Measurements from ENCODE around the gene RBM3. TPM values are rescaled to one million over a fixed set of nuclear protein-coding genes. Genes with fewer than 3 reads are reported as not detected.
"Not testable (repeated sequence)": the region's sequence is repeated elsewhere in the genome, so short reads cannot be mapped to it uniquely, and the experiment has no call there.

The RBM3 gene
- total RNA-seq, 4 donors from 2014 or later: 122 to 250 (median 177) TPM

DNA sequence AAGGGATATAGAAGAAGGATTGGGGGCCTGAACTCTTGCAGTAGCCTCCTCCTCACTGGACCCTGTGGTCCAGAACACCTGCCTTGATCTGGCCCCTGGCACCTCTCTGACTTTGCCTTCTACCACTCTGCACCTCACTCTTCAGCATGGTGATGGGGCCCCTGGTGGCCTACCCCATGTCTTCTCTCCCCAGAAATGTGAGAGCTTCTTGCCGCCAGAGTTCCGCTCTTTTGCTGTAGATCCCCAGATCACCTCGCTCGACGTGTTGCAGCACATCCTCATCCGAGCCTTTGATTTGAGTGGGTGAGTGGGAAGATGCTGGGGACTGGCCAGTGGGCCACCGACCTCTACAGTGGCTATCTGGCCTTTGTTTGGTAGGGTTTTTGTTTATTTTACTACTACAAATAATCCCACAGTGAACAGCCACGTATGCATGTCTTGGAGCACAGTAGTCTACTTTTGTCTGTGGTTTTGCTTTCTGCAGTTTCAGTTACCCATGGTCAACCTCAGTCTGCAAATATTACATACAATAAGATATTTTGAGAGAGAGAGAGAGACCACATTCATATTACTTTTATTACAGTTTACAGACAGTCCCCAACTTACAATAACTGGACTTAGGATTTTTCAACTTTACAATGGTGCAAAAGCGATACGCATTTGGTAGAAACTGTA lies 33.0 kb upstream of the RBM3 start:
- TF ChIP-seq, protein P1, sequence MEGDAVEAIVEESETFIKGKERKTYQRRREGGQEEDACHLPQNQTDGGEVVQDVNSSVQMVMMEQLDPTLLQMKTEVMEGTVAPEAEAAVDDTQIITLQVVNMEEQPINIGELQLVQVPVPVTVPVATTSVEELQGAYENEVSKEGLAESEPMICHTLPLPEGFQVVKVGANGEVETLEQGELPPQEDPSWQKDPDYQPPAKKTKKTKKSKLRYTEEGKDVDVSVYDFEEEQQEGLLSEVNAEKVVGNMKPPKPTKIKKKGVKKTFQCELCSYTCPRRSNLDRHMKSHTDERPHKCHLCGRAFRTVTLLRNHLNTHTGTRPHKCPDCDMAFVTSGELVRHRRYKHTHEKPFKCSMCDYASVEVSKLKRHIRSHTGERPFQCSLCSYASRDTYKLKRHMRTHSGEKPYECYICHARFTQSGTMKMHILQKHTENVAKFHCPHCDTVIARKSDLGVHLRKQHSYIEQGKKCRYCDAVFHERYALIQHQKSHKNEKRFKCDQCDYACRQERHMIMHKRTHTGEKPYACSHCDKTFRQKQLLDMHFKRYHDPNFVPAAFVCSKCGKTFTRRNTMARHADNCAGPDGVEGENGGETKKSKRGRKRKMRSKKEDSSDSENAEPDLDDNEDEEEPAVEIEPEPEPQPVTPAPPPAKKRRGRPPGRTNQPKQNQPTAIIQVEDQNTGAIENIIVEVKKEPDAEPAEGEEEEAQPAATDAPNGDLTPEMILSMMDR (IDR thresholded peaks at IDR 0.05): no peak
- no peak for TF ChIP-seq POLR2A (IDR thresholded peaks at IDR 0.05)
- no peak for DNase-seq
- intact Hi-C loops (cut with DNase I): no loop called here
- WGBS, 2 donors: 83 to 91% methylated on average over 10 of the region's 10 CpGs
- H3K4me1 ChIP-seq: peaks cover 6% of the 10 kb centered on the region in 2 donors
- no peaks in the 10 kb centered on the region for H3K36me3 ChIP-seq
- H3K27ac ChIP-seq: no peak overlapping the region
- H3K27me3 ChIP-seq: no peaks in the 10 kb centered on the region
- no peaks in the 10 kb centered on the region for H3K9me3 ChIP-seq
- no peak overlapping the region for H3K4me3 ChIP-seq (replicated peaks in 1 of 3)

DNA sequence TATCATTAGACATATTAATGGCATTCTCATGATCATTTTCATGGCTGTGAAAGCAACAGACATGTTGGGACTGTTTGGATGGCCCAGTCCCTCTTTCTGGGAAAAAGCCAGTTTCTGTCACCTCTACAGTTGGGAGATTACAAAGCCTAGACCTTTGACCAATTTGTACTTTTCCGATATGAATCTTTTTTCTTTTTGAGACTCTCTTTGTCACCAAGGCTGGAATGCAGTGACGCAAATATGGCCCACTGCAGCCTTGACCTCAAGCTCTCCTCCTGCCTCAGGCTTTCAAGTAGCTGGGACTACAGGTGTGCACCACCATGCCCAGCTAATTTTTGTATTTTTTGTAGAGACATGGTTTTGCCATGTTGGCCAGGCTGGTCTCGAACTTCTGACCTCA lies 25.4 kb upstream of the RBM3 start:
- DNase-seq: no peak
- 97 to 100% methylated on average over 3 of the region's 3 CpGs for WGBS, 2 donors
- H3K36me3 ChIP-seq: no peaks in the 10 kb centered on the region

DNA sequence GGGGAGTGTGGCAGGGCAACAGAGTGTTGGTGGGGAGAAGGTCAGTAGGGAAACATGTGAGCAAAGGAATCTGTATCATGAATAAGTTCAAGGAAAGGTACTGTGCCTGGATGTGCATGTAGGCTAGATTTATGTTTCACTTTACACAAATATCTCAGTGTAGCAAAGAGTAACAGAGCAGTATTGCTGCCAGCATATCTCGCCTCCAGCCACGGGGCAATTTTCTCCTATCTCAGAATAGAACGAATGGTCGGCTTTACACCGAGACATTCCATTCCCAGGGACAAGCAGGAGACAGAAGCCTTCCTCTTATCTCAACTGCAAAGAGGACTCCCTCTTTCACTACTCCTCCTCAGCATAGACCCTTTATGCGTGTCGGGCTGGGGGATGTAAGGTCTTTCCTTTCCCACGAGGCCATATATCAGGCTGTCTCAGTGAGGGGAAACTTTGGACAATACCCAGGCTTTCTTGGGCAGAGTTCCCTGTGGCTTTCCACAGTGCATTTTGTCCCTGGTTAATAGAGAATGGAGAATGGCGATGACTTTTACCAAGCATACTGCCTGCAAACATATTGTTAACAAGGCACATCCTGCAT lies 18.5 kb upstream of the RBM3 start:
- H3K4me3 ChIP-seq (replicated peaks in 1 of 3); H3K9me3 ChIP-seq; H3K4me1 ChIP-seq; H3K27me3 ChIP-seq; intact Hi-C loops (cut with DNase I); H3K27ac ChIP-seq; DNase-seq: not testable (repeated sequence)
- 82 to 87% methylated on average over 9 of the region's 9 CpGs for WGBS, 2 donors
- H3K36me3 ChIP-seq: peaks cover 0 to 12% of the 10 kb centered on the region in 2 donors

More for the DNA sequence above, 25.4 kb upstream of the RBM3 start:
- Histone ChIP-seq H3K27ac (no peak overlapping the region), H3K27me3 (no peaks in the 10 kb centered on the region), H3K9me3 (no peaks in the 10 kb centered on the region), H3K4me1 (no peaks in the 10 kb centered on the region), H3K4me3 (replicated peaks in 1 of 3) (no peak overlapping the region)
- TF ChIP-seq POLR2A (IDR thresholded peaks at IDR 0.05): no peak
- TF ChIP-seq, protein P1 (IDR thresholded peaks at IDR 0.05): no peak
- intact Hi-C loops (cut with DNase I): no loop called here

DNA sequence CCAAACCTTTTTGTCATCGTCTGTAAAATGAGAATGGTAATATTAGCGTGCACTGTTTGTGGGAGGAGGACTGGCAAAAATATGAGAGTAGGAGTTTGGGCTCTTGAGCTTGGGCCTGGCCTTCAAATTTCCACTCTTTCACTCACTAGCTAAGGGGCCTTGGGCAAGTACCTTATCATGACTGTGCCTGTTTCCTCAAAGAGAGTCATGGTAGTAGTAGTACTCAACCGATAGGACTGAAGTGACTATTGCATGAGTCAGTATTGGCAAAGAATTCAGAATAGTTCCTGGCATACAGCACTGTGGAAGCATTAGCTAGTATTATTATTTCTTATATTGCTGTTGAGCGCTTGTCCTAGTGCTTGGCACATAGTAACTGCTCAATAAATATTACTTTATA lies 16.0 kb upstream of the RBM3 start:
- Histone ChIP-seq H3K4me3 (replicated peaks in 1 of 3) (no peak overlapping the region), H3K27me3 (no peaks in the 10 kb centered on the region), H3K36me3 (peaks cover 0 to 12% of the 10 kb centered on the region in 2 donors), H3K4me1 (no peaks in the 10 kb centered on the region), H3K27ac (no peak overlapping the region), H3K9me3 (no peaks in the 10 kb centered on the region)
- intact Hi-C loops (cut with DNase I): no loop called here
- DNase-seq: no peak
- no peak for TF ChIP-seq POLR2A (IDR thresholded peaks at IDR 0.05)
- TF ChIP-seq, protein P1 (IDR thresholded peaks at IDR 0.05): no peak
- WGBS, 2 donors: 82 to 85% methylated on average over 4 of the region's 4 CpGs

DNA sequence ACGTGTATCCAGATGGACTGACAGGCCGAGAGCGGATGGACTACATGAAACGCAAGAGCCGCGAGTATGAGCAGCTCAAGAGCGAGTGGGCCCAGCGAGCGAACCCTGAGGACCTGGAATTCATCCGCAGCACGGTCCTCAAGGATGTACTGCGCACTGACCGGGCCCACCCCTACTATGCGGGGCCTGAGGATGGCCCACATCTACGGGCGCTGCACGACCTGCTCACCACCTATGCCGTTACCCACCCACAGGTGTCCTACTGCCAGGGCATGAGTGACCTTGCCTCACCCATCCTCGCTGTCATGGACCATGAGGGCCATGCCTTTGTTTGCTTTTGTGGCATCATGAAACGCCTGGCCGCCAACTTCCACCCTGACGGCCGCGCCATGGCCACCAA lies 14.6 kb upstream of the RBM3 start:
- 93 to 97% methylated on average over 3 to 13 of the region's 24 CpGs for WGBS, 2 donors
- DNase-seq: no peak

More for the DNA sequence above, 14.6 kb upstream of the RBM3 start:
- Histone ChIP-seq H3K4me1 (no peaks in the 10 kb centered on the region), H3K4me3 (replicated peaks in 1 of 3) (no peak overlapping the region), H3K36me3 (peaks cover 0 to 12% of the 10 kb centered on the region in 2 donors), H3K27me3 (no peaks in the 10 kb centered on the region), H3K9me3 (no peaks in the 10 kb centered on the region), H3K27ac (no peak overlapping the region)
- intact Hi-C loops (cut with DNase I): no loop called here
- TF ChIP-seq, protein P1 (IDR thresholded peaks at IDR 0.05): no peak
- no peak for TF ChIP-seq POLR2A (IDR thresholded peaks at IDR 0.05)

Measured in thyroid gland (tissue), 4 donors.